OCI-LY1 (cell line): ENCODE data around the gene LAMA3.

ENCODE experiments used
- H2AFZ ChIP-seq: fragments of 200-600 bp; sonication (generic), shearing (Covaris generic); 2 replicates; pipeline ENCODE4 v1.6.0; 2014; ENCODE audit warnings: antibody characterized with exemption, mild to moderate bottlenecking, low read length
- H3F3A ChIP-seq: fragments of 200-600 bp; sonication (generic), shearing (Covaris generic); 2 replicates; pipeline ENCODE4 v1.6.0; 2014; ENCODE audit warnings: mild to moderate bottlenecking, antibody characterized with exemption, low read length, moderate library complexity; ENCODE audit not compliant: insufficient read depth
- H3K27ac ChIP-seq: fragments of 200-600 bp; sonication (generic); 2 replicates; pipeline ENCODE4 v1.5.1; 2014; ENCODE audit warnings: low read length, mixed run types, mild to moderate bottlenecking, low read depth; ENCODE audit not compliant: poor library complexity, severe bottlenecking
- H3K27me3 ChIP-seq: fragments of 200-600 bp; sonication (generic); 2 replicates; pipeline ENCODE4 v1.6.0; 2014; ENCODE audit warnings: antibody characterized with exemption, mild to moderate bottlenecking, low read length, moderate library complexity; ENCODE audit not compliant: insufficient read depth
- H3K36me3 ChIP-seq: fragments of 200-600 bp; sonication (generic); 2 replicates; pipeline ENCODE4 v1.6.1; 2014; ENCODE audit warnings: mild to moderate bottlenecking, antibody characterized with exemption, low read length, moderate library complexity, mixed read lengths; ENCODE audit not compliant: insufficient read depth
- H3K4me1 ChIP-seq: fragments of 200-600 bp; sonication (generic); 2 replicates; pipeline ENCODE4 v1.5.1; 2014; ENCODE audit warnings: mild to moderate bottlenecking, low read length, moderate library complexity; ENCODE audit not compliant: insufficient read depth, severe bottlenecking
- H3K4me2 ChIP-seq: fragments of 200-600 bp; sonication (generic), shearing (Covaris generic); 2 replicates; pipeline ENCODE4 v1.6.1; 2014; ENCODE audit warnings: low read length
- H3K4me3 ChIP-seq: fragments of 200-600 bp; sonication (generic); 2 replicates; pipeline ENCODE4 v1.5.1; 2014; ENCODE audit warnings: low read length, low read depth, mild to moderate bottlenecking, mixed read lengths; ENCODE audit not compliant: poor library complexity, severe bottlenecking
- H3K79me2 ChIP-seq: fragments of 200-600 bp; shearing (Covaris generic); 2 replicates; pipeline ENCODE4 v1.6.1; 2016; ENCODE audit warnings: mixed run types, low read length, mixed read lengths; ENCODE audit not compliant: insufficient read depth
- H3K9ac ChIP-seq: fragments of 200-600 bp; sonication (generic), shearing (Covaris generic); 2 replicates; pipeline ENCODE4 v1.6.1; 2014; ENCODE audit warnings: mild to moderate bottlenecking, low read length, mixed read lengths
- H3K9me2 ChIP-seq: fragments of 200-600 bp; sonication (generic), shearing (Covaris generic); 2 replicates; pipeline ENCODE4 v1.6.1; 2014; ENCODE audit warnings: low read depth, mild to moderate bottlenecking, low read length, mixed read lengths
- H3K9me3 ChIP-seq: fragments of 200-600 bp; shearing (Covaris generic); 2 replicates; pipeline ENCODE4 v1.6.1; 2014; ENCODE audit warnings: low read length, mixed read lengths
- H4K20me1 ChIP-seq: fragments of 200-600 bp; sonication (generic), shearing (Covaris generic); 2 replicates; pipeline ENCODE4 v1.6.0; 2016; ENCODE audit warnings: mild to moderate bottlenecking, low read length; ENCODE audit not compliant: insufficient read depth
- CTCF ChIP-seq: fragments of 200-600 bp; sonication (generic), shearing (Covaris generic); IDR thresholded peaks from 2 replicates; pipeline ENCODE4 v1.5.1; 2017; ENCODE audit warnings: mild to moderate bottlenecking, antibody characterized with exemption, low read length, moderate library complexity, mixed read lengths
- EZH2 ChIP-seq: fragments of 200-600 bp; sonication (generic), shearing (Covaris generic); IDR thresholded peaks from 2 replicates; pipeline ENCODE4 v1.8.0; 2017; ENCODE audit warnings: borderline replicate concordance, mixed run types, mild to moderate bottlenecking, antibody characterized with exemption, low read length, moderate library complexity, mixed read lengths

Gene LAMA3

GRCh38 chr18:23793051-23793450 lies 103.8 kb downstream of the LAMA3 start:
- TF ChIP-seq CTCF (no peak), EZH2 (no peak)
- no peaks in the 10 kb centered on the region for H3F3A ChIP-seq
- no peak overlapping the region for H2AFZ ChIP-seq
- H3K4me1 ChIP-seq: no peaks in the 10 kb centered on the region
- no peak overlapping the region for H3K4me2 ChIP-seq
- no peaks in the 10 kb centered on the region for H3K79me2 ChIP-seq
- H3K36me3 ChIP-seq: no peaks in the 10 kb centered on the region
- no peak overlapping the region for H3K27ac ChIP-seq
- no peaks in the 10 kb centered on the region for H3K9me2 ChIP-seq
- H4K20me1 ChIP-seq: no peaks in the 10 kb centered on the region
- H3K4me3 ChIP-seq: no peak overlapping the region
- H3K9ac ChIP-seq: no peak overlapping the region
- no peaks in the 10 kb centered on the region for H3K9me3 ChIP-seq
- no peaks in the 10 kb centered on the region for H3K27me3 ChIP-seq

- Histone ChIP-seq H3K9ac (no peak overlapping the region), H4K20me1 (no peaks in the 10 kb centered on the region), H3K27me3 (no peaks in the 10 kb centered on the region), H3K9me2 (no peaks in the 10 kb centered on the region), H3K4me3 (no peak overlapping the region), H3K36me3 (no peaks in the 10 kb centered on the region), H3K27ac (no peak overlapping the region), H3K79me2 (no peaks in the 10 kb centered on the region), H3F3A (no peaks in the 10 kb centered on the region), H3K4me2 (no peak overlapping the region), H3K9me3 (no peaks in the 10 kb centered on the region), H2AFZ (no peak overlapping the region), H3K4me1 (no peaks in the 10 kb centered on the region)
- no peak for TF ChIP-seq CTCF
- TF ChIP-seq EZH2: no peak
These were observed 105.0 kb downstream of the LAMA3 start for GRCh38 chr18:23793985-23794867.

GRCh38 chr18:23798249-23798648 lies 109.0 kb downstream of the LAMA3 start:
- H3K4me2 ChIP-seq: no peak overlapping the region
- H3F3A ChIP-seq: no peaks in the 10 kb centered on the region
- H4K20me1 ChIP-seq: no peaks in the 10 kb centered on the region
- H3K27ac ChIP-seq: no peak overlapping the region
- H3K4me1 ChIP-seq: no peaks in the 10 kb centered on the region
- H3K9me2 ChIP-seq: no peaks in the 10 kb centered on the region
- no peaks in the 10 kb centered on the region for H3K36me3 ChIP-seq
- H3K9me3 ChIP-seq: no peaks in the 10 kb centered on the region
- no peaks in the 10 kb centered on the region for H3K27me3 ChIP-seq
- no peak overlapping the region for H2AFZ ChIP-seq
- no peak overlapping the region for H3K4me3 ChIP-seq
- TF ChIP-seq CTCF (no peak), EZH2 (no peak)
- H3K79me2 ChIP-seq: no peaks in the 10 kb centered on the region
- no peak overlapping the region for H3K9ac ChIP-seq
